IMR-90 (cell line): ENCODE results near the gene MGST2.

Experiments
- FOS ChIP-seq: fragments of 150-350 bp; IDR thresholded peaks from 2 replicates; pipeline ENCODE4 v1.6.1; 2016; ENCODE audit warnings: low read depth, low read length
- MAFK ChIP-seq: IDR thresholded peaks from 2 replicates; pipeline ENCODE4 v1.6.1; 2012; ENCODE audit warnings: low read depth, low read length, improper control_type of control experiment

DNA sequence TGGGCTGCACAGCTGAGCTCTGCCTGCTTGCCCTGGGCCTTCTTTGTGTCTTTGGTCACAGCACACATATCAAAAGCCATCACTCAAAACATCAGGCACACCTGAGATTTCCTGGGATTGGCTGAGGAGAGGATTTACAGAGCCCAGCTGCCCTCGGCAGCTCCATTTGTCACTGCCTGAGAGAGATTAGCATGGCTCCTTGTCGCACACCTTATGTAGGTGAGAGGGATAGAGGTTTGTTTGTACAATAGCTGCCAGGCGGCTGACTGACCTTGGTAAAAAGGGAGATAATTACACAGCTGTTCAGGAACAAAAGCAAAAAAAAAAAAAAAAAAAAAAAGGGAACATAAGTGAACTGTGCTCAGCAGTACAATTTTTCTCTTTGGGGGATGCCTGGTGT is 63.2 kb downstream of the MGST2 start:
- no peak for TF ChIP-seq FOS
- TF ChIP-seq MAFK = no peak
